Glomerular endothelial cell (primary cell): Measurements from ENCODE around the gene FGD3. TPM values are rescaled to one million over a fixed set of nuclear protein-coding genes. Genes with fewer than 3 reads are reported as not detected.
"Not testable (repeated sequence)": the region's sequence is repeated elsewhere in the genome, so short reads cannot be mapped to it uniquely, and the experiment has no call there.

ENCODE experiments used
- DNase-seq: peaks from one replicate; pipeline ENCODE4 v3.0.0-alpha.2; 2011; ENCODE audit warnings: low read depth, low spot score; ENCODE audit errors: extremely low read depth
- total RNA-seq: library from RNA; depleted of rRNA; stranded (reverse); fragments of >200 nt; gene quantifications from 2 replicates; pipeline ENCODE4 v1.2.3, GENCODE V29; 2015

The FGD3 gene
- total RNA-seq, 1 donor from 2014 or later, result not detected

- DNase-seq, result no peak
Observed at GRCh38 chr9:93004561-93004960, 57.2 kb downstream of the FGD3 start.

DNA sequence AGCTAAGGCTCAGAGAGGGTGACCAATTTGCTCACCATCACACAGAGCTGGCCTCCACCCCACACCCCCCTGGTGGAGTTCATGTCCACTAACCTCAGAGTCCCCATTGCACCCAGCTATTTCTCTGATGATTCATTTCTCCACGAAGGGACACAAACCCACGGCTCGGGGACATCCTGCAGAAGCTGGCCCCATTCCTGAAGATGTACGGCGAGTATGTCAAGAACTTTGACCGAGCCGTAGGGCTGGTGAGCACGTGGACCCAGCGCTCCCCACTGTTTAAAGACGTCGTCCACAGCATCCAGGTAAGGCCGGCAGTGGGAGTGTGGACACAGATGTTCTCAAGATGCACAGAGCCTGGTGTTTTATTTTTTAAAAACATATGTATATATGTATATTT lies 58.6 kb downstream of the FGD3 start:
- DNase-seq, result no peak

DNA sequence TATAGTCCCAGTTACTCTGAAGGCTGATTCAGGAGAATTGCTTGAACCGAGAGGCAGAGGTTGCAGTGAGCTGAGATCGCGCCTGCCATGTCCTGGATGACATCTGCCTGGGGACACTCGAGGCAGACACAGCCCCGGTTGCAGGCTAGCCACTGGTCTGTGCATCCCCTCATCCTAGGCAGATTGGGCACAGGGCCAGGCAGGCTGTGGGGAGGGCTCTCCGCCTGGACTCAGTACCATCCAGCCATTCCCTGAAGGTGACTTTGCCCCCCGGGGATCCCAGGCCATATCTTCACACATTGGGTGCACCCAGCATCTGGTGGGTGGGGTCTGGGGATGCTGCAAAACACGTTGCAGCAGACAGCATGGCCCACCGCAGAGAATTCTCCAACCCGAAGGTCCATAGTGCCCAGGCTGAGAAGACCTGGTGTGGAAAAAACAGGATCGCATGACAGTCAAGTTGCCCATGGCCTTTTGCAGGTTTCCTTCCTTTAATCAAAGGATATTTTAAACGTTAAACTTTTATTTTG lies 60.3 kb downstream of the FGD3 start:
- no peak for DNase-seq

- DNase-seq, result no peak
Observed at GRCh38 chr9:93008457-93008856, 61.1 kb downstream of the FGD3 start.

DNA sequence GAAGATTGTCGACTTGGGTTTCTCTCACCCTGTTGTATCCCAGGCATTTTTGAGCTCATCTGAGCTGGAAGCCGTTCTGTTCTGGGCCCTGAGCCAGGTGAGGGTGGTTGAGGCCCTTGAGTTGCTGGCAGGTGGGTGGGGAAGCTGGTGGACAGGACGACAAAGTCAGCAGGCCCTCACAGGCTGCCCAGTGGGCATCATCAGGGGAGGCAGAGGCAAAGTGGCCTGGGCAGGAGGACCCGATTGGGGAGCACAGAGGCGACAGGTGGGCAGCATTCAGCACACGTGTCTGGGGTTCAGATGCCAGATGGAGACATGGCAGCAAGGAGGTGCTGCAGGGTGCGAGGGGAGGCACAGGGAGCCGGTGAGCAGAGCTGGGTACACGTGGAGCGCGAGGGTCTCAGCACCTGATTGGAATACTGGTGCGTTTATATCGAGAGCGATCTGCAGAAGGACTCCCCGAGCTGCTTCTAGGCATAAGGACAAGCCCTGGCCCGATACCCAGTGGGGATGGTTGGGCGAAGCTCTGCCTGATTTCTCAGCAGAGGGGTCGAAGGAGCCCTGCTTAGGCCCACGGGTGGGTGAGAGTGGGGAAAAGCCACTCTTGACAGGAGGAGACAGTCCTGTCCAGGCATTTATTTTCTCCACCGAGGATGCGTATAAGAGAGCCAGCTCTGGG lies 62.2 kb downstream of the FGD3 start:
- DNase-seq, result no peak

DNA sequence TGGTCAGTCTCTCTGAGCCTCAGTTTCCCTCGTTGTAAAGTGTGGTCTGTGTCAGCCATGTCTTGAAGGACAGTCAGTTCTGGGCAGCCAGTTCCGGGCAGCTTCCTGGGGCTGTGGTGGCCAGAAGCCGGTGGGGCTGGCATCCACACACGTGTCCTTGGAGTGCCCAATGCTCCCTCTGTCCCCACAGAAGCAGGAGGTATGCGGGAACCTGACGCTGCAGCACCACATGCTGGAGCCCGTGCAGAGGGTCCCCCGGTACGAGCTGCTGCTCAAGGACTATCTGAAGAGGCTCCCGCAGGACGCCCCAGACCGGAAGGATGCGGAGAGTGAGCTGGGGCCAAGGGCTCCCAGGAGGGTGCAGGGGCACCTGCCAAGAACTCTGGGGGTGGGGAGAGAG lies 62.7 kb downstream of the FGD3 start:
- no peak for DNase-seq

DNA sequence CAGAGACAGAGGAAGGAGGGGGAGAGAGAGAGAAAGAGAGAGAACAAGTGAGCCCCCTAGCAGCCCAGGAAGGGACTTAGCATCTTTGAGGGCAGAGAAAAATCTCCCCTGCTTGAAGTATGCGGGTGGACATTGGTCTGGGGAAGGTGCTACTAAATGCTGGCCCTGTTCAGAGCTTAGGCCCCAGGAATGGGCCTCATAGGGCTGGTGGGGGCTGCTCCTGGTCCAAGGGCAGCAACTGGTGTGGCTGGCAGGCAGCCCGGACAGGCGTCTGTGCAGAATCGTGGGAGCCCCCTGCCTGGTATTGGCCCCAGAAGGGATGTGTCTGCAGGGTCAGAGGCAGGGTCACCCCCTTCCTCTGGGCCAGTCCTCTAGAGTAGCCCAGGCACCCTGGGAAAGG lies 63.4 kb downstream of the FGD3 start:
- DNase-seq, result no peak

- no peak for DNase-seq
Observed at GRCh38 chr9:93011114-93011513, 63.8 kb downstream of the FGD3 start.

DNA sequence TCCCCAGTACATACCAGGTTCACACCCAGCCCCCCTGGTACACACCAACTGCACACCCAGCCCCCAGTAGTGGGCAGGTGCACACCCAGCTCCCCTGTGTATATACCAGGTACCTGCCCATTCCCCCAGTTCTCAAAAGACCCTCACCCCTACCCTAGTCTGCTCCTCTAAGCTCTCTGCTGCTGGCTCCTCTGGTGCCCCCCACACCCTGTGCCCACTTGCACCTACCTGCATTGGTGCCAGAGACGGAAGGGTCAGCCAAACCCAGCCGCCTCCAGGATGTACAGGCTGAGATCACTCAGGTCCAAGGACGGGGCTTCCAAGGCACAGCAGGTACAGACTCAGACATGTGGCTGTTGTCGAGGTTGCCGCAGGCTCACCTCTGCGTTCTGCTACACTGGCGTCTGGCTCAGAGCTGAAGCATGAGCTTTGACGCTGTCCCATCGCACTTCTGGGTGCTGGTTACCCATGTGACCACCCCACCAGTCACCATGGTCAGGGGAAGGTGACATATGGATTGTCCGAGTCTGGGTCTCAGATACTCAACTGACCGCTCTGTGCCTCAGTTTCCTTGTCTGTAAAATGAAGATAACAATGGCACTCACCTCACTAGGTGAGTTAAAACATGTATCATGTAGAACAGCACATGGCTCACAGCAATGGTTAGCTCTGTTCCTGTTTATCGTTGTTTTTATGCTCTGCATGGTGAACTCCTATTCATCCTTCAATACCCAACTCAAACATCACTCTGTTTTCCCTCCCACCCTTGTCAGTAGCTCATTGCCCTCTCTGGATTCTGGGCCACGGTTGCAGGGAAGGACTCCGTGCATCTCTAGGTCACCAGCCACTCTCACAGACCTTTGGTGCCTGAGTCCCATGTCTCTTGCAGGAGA lies 65.9 kb downstream of the FGD3 start:
- no peak for DNase-seq

DNA sequence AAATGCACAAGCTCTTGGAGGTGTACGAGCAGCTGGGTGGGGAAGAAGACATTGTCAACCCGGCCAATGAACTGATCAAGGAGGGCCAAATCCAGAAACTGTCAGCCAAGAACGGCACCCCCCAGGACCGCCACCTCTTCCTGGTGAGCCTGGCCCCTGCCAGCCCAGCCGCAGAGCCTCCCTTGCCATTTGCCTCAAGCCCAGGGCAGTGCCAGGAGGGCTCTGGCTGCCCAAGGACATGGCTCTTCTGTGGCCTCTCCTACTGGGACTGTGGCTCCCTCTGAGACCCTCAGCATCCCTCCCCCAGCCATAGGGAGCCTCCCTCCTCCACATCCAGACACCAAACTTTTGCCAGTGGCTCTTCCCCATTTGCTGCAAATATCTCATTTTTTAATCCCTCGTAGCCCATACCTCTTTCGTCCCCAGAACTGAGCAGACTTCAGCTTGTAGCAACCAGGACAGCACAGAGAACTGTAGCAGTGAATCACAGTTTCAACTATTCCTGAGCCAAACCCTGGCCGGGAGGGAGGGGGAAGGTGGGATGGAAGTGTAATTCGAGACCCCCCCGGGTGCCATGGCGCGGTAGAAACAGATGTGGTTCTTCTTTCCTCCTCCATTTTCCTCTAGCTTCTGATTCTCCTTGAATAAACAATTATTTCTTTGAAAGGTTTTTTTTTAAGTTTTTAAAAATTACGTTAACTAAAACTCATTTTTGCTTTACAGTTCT lies 66.7 kb downstream of the FGD3 start:
- DNase-seq, result no peak

- DNase-seq, result not testable (repeated sequence)
Observed at GRCh38 chr9:93015190-93015589, 67.9 kb downstream of the FGD3 start.

GRCh38 chr9:93017621-93018020 lies 70.3 kb downstream of the FGD3 start:
- no peak for DNase-seq

DNA sequence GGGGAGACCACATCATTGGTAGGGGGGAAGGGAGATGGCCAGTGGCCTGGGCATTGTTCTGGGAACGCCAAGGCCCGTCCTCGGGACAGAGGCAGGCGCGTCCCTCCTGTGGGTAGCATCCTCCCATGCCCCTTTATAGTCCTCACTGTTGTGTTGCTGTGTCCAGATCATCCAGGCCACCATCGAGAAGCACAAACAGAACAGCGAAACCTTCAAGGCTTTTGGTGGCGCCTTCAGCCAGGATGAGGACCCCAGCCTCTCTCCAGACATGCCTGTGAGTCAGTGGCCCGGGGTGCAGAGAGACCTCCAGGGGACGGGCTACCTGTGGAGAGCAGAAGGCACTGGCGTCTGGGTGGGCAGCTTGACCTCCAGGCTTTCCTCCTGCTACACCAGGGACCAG lies 72.8 kb downstream of the FGD3 start:
- DNase-seq, result no peak

DNA sequence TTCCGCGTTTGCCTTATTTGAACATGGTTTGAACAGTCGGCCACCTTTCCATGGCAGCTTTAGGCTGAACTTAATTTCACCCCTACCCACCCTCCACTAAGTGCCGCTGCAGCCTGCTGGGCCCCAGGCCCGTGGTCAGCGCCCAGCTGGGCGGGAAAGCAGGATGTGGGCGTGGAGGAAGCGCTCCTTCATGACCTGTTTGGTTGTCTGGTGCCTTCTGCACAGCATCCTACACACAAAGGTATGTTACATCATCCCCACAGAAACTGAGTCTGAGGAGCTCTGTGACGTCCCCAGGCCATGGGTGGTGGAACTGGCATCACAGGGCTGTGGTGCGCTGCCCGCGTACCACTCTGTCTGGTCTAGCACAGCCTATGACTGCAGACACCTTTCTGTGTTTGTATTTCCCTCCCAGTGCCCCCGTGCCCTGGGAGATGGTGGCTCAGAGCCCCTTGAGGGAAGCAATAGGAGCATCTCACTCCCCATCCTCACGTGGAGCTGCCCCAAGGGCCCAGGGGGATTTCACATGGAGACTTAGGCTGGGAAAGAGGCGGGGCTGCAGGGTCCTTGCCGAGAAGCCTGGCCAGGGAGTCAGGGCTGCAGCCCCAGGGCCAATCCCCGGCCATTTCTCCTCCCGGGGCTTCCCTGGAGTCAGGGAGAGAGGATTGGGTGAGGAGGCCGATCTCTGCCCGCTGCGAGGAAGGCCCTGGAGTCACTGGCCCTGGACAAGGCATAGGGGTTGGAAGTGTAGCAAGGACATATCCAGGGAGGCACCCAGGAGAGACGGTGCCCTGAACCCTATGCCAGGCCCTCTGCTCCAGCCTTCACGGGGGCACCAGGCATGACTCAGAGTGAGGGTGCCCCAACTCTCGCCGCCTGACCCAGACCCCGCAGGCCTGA lies 73.7 kb downstream of the FGD3 start:
- DNase-seq, result no peak

DNA sequence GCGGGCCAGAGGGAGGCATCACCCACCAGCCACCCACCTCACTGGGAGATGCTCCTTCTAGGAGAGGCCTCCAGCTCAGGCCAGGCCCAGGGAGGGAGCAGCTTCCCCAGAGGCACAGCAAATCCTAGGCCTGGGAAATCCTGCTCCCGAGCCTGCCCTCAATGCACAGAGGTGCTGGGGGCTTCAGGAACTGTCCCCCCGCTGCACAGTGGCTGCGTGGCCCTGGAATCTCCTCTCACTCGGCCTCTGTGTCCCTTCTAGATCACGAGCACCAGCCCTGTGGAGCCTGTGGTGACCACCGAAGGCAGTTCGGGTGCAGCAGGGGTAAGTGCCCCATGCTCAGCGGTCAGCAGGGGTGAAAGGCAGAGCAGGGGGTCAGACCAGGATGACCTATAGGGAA lies 74.7 kb downstream of the FGD3 start:
- DNase-seq, result no peak

DNA sequence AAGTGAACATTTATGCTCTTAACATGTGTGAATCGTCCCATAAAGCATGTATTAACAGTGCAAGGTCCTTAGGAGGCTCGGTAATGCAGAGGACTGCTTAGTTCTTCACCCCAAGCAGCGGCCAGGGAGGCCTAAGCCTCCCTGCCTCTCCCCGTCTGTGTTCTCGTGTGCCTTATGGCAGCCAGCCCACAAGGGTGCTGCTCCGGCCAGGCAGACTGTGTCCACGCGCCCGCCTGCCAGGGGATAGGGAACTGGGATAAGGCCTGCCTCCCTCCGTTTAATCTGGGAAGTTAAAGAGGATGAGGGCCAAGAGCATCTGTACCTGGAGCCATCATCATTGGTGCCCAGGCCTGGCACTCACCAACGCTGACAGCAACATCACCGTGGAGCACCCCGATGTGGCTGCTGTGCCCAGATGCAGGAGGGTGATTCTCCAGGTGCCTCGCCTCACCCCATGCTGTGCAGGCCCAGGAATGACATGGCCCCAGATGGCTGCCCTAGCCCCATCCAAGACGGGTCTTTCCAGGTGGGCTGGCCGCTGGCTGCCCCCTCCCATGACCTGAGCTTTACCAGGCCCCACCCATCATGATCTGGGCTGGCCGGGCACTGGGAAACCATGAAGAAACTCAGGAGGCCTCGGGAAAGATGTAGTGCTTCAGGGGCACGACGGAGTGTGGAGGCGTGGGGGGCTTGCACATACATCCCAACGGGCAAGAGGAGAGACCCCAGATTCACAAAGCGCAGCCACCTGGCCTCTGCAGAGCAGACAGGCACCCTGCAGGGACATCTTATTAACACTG lies 75.6 kb downstream of the FGD3 start:
- DNase-seq, result no peak

DNA sequence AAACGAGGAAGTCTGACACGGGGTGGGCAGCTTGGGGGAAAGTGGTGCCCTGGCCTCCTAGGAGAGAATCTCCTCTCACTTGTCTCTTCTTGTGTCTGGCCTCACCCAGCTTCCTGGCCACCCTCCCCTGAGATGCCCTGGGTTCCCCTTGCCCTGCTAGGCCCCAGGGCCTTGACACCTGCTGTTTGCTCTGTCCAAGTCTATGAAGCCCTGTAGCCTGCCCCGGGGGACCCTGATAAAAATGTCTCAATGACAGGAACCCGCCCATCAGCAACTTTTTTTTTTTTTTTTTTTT lies 76.1 kb downstream of the FGD3 start:
- no peak for DNase-seq

DNA sequence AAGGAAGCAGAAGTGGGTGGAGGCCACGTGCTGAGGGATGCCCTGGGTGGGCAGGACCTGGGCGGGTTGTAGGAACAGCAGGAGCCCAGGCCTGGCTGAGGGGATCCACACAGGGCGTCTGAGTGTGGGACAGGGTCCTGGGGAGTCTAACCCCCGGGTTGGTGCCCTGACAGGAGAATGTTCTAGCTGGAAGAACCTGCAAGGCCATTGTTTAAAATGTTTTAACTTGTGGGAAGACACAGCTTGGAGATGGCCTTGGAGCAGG lies 77.3 kb downstream of the FGD3 start:
- no peak for DNase-seq

- no peak for DNase-seq
Observed at GRCh38 chr9:93024986-93025630, 77.8 kb downstream of the FGD3 start.

DNA sequence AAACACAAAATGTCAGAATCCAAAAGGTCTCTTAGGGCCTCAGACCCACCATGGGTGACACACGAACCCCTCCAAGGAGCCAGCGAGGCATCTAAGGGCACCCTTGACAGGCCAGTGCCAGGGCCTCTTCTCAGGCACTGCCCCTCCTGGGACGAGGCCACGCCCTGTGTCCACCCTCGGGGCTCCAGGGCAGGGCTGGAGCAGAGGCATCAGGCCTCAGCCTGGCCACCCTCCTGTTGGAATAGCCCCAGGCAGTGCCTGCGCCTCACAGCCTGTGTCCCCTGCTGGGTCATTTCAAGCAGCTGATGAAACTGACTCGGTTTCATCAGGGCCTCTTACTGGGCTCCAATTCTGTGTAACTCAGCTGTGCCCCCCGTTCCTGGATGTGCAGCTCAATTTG lies 78.4 kb downstream of the FGD3 start:
- no peak for DNase-seq
